Measurements from ENCODE around the gene KMT2D. TPM values are rescaled to one million over a fixed set of nuclear protein-coding genes. Genes with fewer than 3 reads are reported as not detected.

KMT2D gene
- total and polyA plus RNA-seq, 2 experiments from 2014 or later = 17.6 to 120 TPM

DNA sequence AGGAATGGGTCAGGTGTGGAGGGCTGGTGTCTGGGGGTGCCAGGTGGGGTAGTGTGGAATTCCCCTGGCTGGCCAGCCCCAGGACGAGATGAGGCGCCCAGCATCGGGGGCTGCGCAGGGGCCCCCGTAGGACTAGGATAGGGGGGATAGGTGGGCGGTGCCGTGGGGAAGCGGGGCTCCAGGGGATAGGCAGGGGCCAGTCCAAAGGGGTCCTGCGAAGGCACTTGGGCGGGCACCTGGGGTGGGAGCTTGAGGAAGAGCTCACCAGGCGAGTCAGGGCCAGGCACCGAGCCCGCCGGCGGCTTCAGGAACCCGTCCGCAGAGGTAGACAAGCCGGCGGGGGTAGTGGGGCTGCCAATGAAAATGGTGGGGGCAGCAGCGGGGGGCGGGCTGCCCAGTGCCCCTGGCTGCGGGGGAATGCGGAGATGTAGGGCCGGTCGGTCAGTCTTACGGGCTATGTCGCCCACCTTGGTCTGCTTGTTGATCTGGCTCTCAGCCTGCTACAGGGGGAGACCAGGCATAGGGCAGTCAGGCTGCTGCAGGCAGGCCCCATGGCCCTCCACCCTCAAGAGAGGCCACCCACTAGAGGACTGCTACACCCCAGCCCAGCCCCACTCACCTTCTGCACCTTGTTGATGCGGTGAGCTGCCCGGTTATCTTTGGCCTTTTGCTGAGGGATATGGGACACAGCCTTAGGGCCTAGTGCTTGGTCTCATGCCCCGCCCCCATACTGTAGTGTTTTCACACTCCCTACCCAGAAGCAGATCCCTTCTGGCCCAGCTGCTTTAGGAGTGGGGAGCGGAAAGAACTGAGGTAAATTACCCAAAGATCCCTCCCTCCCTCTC, 19.3 kb downstream of the KMT2D start (continued):
- TF ChIP-seq, protein P1, sequence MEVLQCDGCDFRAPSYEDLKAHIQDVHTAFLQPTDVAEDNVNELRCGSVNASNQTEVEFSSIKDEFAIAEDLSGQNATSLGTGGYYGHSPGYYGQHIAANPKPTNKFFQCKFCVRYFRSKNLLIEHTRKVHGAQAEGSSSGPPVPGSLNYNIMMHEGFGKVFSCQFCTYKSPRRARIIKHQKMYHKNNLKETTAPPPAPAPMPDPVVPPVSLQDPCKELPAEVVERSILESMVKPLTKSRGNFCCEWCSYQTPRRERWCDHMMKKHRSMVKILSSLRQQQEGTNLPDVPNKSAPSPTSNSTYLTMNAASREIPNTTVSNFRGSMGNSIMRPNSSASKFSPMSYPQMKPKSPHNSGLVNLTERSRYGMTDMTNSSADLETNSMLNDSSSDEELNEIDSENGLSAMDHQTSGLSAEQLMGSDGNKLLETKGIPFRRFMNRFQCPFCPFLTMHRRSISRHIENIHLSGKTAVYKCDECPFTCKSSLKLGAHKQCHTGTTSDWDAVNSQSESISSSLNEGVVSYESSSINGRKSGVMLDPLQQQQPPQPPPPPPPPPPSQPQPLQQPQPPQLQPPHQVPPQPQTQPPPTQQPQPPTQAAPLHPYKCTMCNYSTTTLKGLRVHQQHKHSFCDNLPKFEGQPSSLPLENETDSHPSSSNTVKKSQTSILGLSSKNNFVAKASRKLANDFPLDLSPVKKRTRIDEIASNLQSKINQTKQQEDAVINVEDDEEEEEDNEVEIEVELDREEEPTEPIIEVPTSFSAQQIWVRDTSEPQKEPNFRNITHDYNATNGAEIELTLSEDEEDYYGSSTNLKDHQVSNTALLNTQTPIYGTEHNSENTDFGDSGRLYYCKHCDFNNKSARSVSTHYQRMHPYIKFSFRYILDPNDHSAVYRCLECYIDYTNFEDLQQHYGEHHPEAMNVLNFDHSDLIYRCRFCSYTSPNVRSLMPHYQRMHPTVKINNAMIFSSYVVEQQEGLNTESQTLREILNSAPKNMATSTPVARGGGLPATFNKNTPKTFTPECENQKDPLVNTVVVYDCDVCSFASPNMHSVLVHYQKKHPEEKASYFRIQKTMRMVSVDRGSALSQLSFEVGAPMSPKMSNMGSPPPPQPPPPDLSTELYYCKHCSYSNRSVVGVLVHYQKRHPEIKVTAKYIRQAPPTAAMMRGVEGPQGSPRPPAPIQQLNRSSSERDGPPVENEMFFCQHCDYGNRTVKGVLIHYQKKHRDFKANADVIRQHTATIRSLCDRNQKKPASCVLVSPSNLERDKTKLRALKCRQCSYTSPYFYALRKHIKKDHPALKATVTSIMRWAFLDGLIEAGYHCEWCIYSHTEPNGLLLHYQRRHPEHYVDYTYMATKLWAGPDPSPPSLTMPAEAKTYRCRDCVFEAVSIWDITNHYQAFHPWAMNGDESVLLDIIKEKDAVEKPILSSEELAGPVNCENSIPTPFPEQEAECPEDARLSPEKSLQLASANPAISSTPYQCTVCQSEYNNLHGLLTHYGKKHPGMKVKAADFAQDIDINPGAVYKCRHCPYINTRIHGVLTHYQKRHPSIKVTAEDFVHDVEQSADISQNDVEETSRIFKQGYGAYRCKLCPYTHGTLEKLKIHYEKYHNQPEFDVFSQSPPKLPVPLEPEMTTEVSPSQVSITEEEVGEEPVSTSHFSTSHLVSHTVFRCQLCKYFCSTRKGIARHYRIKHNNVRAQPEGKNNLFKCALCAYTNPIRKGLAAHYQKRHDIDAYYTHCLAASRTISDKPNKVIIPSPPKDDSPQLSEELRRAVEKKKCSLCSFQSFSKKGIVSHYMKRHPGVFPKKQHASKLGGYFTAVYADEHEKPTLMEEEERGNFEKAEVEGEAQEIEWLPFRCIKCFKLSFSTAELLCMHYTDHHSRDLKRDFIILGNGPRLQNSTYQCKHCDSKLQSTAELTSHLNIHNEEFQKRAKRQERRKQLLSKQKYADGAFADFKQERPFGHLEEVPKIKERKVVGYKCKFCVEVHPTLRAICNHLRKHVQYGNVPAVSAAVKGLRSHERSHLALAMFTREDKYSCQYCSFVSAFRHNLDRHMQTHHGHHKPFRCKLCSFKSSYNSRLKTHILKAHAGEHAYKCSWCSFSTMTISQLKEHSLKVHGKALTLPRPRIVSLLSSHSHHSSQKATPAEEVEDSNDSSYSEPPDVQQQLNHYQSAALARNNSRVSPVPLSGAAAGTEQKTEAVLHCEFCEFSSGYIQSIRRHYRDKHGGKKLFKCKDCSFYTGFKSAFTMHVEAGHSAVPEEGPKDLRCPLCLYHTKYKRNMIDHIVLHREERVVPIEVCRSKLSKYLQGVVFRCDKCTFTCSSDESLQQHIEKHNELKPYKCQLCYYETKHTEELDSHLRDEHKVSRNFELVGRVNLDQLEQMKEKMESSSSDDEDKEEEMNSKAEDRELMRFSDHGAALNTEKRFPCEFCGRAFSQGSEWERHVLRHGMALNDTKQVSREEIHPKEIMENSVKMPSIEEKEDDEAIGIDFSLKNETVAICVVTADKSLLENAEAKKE (CRISPR knock-in tag; IDR thresholded peaks at IDR 0.05) = no peak
- TF ChIP-seq JUNB (IDR thresholded peaks at IDR 0.05; ENCODE audit: unreplicated experiment) (no peak), ZNF331 (CRISPR knock-in tag; IDR thresholded peaks at IDR 0.05; ENCODE audit: low read depth) (no peak)

DNA sequence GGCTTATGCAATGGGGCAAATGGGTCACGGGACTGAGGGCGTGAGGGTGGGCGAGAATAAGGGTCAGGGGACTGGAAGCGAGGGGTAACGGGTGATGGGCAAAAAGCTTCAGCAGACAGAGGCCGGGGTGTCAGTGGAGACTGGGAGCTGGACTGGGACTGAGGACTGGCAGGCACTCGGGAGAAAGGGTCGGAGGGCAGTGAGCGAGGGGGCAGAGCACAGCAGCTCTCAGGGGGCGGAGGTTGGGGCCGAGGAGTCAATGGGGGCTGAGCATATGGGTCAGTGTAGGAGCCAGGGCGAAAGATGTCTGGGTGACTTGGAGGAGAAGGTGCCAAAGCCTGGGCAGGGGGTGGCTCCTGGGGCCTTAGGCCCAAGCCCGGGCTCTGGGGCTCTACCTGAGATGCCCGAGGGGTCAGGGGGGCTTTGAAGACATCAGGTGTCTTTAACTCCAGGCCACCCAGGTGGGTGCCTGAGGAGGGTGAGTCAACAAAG, 20.2 kb downstream of the KMT2D start:
- Mint-ChIP-seq H3K27me3 (ENCODE audit: insufficient read depth, low read depth, poor library complexity) (peaks cover 10% of the 10 kb centered on the region), H3K9me3 (no peaks in the 10 kb centered on the region), H3K36me3 (ENCODE audit: low read depth) (peaks cover 89% of the 10 kb centered on the region), H3K4me3 (no peak overlapping the region), H3K27ac (no peak overlapping the region), H3K4me1 (no peaks in the 10 kb centered on the region; the same call in 2 of the 3 replicates)
- H3K79me2 ChIP-seq (replicated peaks; ENCODE audit: insufficient read depth) = no peaks in the 10 kb centered on the region
- H3K4me1 ChIP-seq (ENCODE audit: insufficient read depth) = no peaks in the 10 kb centered on the region
- peaks cover 23% of the 10 kb centered on the region for H4K20me1 ChIP-seq (replicated peaks; ENCODE audit: insufficient read depth)
- no peak overlapping the region for H3K27ac ChIP-seq (ENCODE audit: low read depth)
- DNase-seq (ENCODE audit: low spot score) (no peak), ATAC-seq (no peak)
- H3K4me2 ChIP-seq = no peak overlapping the region
- H3F3A ChIP-seq (replicated peaks; ENCODE audit: low read depth) = no peaks in the 10 kb centered on the region
- no peaks in the 10 kb centered on the region for H3K27me3 ChIP-seq (ENCODE audit: insufficient read depth)
- no peak overlapping the region for H2AFZ ChIP-seq
- H3K4me3 ChIP-seq = no peak overlapping the region
- H3K36me3 ChIP-seq (ENCODE audit: insufficient read depth) = peaks cover 30% of the 10 kb centered on the region
- no peaks in the 10 kb centered on the region for H3K9me2 ChIP-seq (ENCODE audit: insufficient read depth)
- TF ChIP-seq, protein P2, sequence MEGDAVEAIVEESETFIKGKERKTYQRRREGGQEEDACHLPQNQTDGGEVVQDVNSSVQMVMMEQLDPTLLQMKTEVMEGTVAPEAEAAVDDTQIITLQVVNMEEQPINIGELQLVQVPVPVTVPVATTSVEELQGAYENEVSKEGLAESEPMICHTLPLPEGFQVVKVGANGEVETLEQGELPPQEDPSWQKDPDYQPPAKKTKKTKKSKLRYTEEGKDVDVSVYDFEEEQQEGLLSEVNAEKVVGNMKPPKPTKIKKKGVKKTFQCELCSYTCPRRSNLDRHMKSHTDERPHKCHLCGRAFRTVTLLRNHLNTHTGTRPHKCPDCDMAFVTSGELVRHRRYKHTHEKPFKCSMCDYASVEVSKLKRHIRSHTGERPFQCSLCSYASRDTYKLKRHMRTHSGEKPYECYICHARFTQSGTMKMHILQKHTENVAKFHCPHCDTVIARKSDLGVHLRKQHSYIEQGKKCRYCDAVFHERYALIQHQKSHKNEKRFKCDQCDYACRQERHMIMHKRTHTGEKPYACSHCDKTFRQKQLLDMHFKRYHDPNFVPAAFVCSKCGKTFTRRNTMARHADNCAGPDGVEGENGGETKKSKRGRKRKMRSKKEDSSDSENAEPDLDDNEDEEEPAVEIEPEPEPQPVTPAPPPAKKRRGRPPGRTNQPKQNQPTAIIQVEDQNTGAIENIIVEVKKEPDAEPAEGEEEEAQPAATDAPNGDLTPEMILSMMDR (conservative IDR thresholded peaks at IDR 0.05; ENCODE audit: low read depth in 2 of 2) = no peak
- TF ChIP-seq POLR2AphosphoS5 (IDR thresholded peaks at IDR 0.05; ENCODE audit: low read depth) = no peak
- TF ChIP-seq, protein P3, sequence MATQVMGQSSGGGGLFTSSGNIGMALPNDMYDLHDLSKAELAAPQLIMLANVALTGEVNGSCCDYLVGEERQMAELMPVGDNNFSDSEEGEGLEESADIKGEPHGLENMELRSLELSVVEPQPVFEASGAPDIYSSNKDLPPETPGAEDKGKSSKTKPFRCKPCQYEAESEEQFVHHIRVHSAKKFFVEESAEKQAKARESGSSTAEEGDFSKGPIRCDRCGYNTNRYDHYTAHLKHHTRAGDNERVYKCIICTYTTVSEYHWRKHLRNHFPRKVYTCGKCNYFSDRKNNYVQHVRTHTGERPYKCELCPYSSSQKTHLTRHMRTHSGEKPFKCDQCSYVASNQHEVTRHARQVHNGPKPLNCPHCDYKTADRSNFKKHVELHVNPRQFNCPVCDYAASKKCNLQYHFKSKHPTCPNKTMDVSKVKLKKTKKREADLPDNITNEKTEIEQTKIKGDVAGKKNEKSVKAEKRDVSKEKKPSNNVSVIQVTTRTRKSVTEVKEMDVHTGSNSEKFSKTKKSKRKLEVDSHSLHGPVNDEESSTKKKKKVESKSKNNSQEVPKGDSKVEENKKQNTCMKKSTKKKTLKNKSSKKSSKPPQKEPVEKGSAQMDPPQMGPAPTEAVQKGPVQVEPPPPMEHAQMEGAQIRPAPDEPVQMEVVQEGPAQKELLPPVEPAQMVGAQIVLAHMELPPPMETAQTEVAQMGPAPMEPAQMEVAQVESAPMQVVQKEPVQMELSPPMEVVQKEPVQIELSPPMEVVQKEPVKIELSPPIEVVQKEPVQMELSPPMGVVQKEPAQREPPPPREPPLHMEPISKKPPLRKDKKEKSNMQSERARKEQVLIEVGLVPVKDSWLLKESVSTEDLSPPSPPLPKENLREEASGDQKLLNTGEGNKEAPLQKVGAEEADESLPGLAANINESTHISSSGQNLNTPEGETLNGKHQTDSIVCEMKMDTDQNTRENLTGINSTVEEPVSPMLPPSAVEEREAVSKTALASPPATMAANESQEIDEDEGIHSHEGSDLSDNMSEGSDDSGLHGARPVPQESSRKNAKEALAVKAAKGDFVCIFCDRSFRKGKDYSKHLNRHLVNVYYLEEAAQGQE (IDR thresholded peaks at IDR 0.05; ENCODE audit: unreplicated experiment) = no peak
- no peak for TF ChIP-seq ZNF114 (CRISPR knock-in tag; IDR thresholded peaks at IDR 0.05)
- TF ChIP-seq EZH2 (IDR thresholded peaks at IDR 0.05; ENCODE audit: low read depth, unreplicated experiment) = no peak
- no peak for TF ChIP-seq EZH2phosphoT487 (IDR thresholded peaks at IDR 0.05; ENCODE audit: unreplicated experiment)
- TF ChIP-seq CREB1 (CRISPR knock-in tag; IDR thresholded peaks at IDR 0.05; ENCODE audit: low read depth) = no peak

Data from GM23338 (cell line).